Adrenal gland (tissue), 5 donors: ENCODE measurements around the gene FAM110C.

ENCODE experiments used
- POLR2A ChIP-seq, 2 donors: fragments of 450-650 bp; IDR thresholded peaks; one replicate each; pipeline ENCODE4 v1.6.1; 2017; ENCODE audit warnings: antibody characterized with exemption in 2 of 2, mild to moderate bottlenecking in 2 of 2, moderate library complexity in 1 of 2
- TF ChIP-seq, protein P1 (sequence below), 6 experiments: fragments of 450-650 bp in 4 of 6; fragments of 200-600 bp in 2 of 6; sonication (generic) in 1 of 6; IDR thresholded peaks; 1 replicate in 5 of 6; 2 replicates in 1 of 6; pipeline versions ENCODE4 v1.5.1 to v1.8.0; 2016 to 2021; ENCODE audit warnings: antibody characterized with exemption in 6 of 6, mild to moderate bottlenecking in 2 of 6, moderate library complexity in 1 of 6
- donor health status: DM: no; HTN: no; CAD: no.

DNA sequence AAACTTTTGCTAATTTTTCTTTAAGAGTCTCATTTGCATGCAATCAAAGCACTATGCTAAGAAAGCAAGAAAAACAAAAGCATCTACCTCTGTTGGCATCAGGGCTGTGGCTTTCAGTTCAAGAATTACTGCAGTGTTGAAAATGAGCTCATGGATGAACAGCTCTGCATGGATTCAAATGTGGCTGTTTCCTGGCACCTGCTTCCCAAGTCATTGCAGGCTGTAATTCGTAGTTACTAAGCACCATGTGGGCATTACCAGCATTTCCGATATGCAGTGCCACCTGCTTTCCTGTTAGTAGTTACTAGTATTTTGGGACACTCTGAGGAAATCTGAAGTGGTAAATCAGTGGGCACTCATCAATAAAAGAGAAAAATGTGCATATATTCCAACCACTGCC is 37.8 kb upstream of the FAM110C start:
- TF ChIP-seq, protein P1, sequence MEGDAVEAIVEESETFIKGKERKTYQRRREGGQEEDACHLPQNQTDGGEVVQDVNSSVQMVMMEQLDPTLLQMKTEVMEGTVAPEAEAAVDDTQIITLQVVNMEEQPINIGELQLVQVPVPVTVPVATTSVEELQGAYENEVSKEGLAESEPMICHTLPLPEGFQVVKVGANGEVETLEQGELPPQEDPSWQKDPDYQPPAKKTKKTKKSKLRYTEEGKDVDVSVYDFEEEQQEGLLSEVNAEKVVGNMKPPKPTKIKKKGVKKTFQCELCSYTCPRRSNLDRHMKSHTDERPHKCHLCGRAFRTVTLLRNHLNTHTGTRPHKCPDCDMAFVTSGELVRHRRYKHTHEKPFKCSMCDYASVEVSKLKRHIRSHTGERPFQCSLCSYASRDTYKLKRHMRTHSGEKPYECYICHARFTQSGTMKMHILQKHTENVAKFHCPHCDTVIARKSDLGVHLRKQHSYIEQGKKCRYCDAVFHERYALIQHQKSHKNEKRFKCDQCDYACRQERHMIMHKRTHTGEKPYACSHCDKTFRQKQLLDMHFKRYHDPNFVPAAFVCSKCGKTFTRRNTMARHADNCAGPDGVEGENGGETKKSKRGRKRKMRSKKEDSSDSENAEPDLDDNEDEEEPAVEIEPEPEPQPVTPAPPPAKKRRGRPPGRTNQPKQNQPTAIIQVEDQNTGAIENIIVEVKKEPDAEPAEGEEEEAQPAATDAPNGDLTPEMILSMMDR (IDR thresholded peaks at IDR 0.05): no peak
- TF ChIP-seq POLR2A (IDR thresholded peaks at IDR 0.05): no peak
